ENCODE data around the gene FGFR2. TPM values are rescaled to one million over a fixed set of nuclear protein-coding genes. Genes with fewer than 3 reads are reported as not detected.

The FGFR2 gene
- polyA plus RNA-seq, 3 donors: 85.3 to 119 (median 100) TPM

DNA sequence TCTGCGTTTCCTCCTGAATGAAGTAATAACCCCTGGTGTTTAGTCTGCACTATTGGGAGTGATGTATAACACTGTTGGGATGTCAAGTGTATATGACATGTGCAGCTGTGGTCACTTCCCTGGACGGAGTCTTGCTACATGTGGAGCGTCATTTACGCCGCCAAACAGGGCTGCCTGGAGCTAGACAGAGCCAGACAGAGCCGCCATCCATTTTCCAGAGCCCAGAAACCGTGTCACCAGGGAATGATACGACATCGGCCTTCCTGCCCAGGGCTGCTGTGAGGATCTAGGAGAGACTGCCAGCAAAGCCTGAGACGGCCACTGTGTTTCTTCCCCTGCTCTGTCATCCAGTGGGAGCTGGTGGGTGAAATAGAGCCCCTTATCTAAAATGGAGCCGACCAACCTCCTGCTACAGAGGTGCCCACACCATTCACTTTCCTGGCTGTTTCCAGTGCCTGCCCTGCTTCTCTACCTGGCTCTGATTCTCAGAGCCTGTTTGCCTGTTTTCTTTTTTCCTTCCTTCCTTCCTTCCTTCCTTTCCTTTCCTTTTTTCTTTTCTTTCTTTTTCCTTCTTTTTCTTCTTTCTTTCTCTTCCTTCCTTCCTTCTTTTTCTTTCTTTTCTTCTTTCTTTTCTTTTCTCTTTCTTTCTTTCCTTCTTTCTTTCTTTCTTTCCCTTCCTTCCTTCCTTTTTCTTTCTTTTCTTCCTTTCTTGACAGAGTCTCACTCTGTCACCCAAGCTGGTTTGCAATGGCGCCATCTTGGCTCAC lies 13.3 kb upstream of the FGFR2 start:
- DNase-seq: no peak

DNA sequence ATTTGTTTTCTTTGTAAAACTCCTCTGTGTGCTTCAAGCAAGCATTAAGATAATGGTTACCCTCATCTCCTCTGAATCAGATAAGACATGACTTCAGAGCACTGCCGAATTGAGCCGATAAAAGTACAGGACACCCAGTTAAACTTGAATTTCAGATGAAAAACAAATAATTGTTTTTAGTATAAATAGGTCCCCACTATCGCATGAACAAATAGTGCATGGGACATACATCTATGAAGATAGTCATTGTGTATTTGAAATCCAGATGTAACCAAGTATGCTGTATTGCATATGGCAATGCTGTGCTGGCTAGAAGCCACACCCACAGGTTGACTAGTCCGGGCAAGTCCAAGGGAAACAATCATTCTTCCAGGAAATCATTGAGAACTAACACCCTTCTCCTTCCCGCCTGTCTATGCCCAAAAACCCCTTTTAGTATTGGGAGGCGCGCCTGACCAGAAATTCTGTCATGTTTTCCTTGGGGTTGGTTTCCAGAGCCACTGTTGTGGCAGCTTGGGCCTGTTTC lies 12.6 kb upstream of the FGFR2 start:
- DNase-seq: no peak

DNA sequence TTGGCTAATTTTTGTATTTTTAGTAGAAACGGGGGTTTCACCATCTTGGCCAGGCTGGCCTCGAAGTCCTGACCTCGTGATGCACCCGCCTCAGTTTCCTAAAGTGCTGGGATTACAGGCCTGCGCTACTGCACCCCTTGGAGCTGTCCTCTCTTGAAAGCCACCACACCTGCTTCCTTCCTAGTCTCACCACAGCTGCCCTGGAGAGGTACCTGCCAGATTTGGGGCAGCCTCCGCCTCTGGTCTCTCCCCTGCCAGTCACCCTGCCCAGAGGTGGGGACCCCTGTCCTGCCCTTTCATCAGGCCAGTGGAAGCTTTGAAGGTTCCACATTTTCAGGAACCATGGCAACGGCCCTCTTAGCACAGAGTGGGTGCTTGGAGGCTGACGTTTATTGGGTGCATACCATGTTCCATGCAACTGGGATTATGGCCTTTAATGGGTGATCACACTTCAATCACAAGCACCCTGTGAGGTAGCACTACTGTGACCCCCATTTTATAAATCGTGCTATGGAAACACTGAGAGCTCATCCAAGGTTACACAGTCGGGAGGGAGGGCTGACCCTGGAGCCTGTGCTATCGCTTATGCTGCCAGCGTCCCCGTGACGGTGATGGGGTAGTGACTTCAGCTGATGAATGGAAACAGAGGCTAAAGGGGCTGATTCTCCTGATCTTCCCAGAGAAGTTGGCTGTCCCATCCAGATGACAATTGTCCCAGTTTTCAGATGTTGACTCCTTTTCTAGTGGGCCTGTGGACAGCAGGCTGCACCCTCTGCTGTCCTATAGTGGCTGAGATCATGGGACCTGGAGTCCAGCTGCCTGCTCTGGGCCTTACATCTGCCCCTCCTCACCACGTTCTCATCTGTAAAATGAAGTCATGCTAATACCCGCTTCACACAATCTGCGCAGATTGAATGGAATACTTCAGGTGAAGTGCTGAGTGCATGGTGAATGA lies 11.5 kb upstream of the FGFR2 start:
- DNase-seq: no peak

DNA sequence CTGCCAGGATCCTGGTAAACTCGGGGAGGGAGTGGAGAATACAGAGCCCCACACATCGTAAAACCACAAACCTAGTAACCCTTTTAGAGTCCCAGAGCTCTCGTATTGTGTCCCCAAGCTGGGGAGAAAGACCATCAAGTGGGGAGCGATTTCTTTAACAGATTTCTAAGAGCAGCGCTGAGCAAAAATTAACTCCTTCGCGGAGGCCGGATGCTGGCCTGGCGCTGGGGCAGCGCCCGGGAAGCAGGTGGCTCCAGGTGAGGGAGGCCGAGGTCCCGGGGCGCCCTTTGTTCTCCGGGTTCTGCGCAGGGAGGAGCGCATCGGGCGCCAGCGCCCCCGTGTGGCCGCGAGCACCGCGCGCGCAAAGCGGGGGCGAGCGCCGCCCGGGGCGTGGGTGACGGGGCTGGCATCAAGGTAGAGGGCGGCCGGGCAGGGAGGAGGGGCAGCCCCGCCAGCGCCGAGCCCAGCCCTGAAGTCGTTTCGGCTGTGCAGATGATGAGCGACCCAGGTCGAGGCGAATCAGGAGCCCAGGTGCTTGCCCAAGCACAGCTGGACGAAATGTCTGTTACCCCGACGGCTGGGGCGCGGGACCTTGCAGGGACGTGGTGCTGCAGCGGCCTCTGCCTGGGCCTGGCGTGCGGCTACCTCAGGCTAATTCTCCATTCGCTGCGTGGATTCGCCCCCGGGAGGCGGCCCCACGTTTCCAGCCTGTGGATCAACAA lies 10.4 kb upstream of the FGFR2 start:
- DNase-seq: peak; percentile 38

DNA sequence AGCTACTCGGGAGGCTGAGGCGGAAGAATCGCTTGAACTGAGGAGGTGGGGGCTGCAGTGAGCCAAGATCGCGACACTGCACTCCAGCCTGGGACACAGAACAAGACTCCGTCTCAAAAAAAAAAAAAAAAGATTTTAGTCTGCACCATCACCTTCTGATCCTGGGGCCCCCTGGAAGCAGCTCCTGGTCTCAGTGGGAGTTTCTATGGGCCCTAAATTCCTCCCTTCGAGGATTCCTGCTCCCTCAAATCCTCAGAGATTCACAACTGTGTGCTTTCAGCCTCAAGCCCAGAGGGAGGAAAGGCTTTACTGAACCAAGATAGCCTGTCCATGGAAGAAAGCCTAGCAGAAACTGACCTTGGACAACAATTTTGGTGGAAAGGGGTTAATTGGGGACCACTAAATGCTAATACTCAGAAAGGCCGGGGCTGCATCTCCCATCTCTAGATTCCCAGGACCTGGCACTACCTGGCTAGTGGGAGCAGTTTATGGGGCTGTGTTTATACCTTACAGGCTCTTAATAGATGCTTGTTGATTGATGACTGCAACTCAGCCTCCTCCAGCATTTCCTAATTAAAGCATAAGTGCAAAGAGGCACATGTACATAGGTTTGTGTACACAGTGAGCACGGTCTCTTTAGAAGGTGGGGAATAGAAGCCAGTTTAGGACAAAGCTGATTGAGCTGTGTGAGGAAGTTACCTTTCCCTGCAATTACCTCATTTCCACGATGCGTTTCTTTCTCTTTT lies 9.2 kb upstream of the FGFR2 start:
- no peak for DNase-seq

DNA sequence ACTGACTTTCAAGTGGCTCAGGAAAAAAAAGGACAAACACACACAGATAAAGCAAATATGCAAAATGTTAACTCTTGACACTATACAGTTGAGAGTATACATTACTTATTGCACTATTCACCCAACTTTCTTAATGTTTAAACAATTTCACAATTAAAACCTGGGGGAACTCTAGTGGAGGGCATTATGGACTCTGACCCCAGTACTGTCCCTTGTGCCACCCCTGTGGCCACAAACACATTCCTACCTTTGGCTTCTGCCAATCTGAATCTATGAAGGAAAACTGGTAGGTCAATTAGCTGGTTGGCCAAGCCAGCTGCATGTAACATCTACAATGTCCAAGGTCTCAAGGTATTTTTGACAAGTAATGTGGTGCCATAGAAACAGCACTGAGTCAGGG lies 7.5 kb upstream of the FGFR2 start:
- DNase-seq: no peak

DNA sequence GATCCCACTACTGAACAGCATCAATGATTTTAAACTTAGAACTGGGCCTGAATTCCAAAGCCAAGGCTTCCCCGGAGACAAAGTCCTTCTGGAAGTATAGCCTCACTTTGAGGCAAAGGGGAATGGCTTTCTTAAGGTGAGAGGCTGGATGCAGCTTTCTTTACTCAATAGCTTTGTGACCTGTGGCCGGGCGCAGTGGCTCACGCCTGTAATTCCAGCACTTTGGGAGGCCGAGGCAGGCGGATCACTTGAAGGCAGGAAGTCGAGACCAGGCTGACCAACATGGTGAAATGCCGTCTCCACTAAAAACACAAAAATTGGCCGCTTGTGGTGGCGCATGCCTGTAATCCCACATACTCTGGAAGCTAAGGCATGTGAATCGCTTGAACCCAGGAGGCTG lies 3.2 kb upstream of the FGFR2 start:
- no peak for DNase-seq

DNA sequence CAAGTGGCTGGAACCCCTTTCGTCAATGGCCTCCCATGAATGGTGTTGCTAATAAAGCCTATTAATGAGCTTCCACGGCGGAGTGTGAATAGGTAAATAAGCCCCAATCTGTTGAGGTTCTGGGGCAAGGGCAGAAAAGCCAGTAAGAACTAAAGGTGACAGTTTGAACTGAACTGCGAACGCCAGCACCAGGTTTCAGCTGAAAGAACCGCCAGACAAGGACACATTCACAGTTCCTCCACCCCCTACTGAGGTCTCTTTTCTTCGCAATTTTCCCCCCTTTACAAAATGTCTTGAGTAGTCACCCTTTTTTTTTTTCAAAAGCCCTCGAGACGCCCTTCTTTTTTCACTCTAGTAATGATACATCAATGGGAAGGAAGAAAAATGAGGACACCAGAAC lies 2.4 kb upstream of the FGFR2 start:
- no peak for DNase-seq

DNA sequence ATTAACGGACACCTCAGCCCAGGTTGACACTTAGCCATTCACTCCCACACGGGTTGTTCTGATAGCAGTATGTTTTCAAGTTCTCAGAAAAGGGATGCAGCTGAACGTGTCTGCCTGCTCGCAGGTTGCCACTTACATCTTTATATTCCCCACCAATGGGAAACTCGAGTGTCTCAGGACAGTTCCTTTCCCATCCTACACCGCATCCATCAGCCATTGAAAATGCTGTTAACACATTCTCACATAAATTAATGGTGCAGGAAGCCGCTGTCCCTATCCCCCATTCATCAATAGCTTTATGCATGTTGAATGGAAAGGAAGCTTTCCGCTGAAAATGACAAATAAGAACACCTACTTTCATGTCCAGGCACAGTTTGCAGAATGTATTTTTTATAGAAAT lies 1.7 kb upstream of the FGFR2 start:
- no peak for DNase-seq

DNA sequence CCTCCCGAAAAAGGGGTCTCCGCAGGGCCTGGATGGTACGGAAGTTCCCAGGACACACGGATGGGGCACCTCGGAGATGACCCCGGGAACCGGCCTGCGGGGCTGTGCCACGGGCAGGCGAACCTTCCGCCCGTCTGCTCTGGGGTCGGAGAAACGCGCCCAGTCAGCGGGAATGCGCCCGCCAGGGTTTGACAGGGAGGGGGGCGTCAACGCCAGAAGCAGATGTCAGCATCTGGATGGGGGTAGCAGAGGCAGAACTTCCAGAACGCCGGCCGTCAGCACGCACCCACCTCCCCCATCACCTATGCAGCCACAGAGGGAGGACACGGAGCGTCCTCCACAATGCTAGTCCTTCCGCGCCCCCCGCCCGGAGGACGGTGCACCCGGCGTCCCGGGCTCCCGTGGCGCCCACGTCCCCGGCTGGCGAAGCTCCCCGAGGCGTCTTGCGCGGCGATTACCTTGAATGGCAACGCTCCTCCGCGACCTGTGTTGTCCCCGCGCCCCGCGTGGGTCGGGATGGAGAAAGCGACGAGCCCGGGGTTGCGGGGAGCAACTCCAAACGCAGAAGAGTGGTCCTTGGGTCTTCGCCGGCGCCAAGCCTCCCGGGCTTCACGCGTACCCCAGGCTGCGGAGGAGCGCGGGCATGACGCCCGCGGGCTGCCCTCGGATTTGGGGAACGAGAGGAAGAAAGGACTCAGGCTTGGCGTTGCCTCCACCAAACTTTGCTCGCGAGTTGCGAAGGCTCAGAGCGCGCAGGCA lies 561 bp downstream of the FGFR2 start:
- no peak for DNase-seq

DNA sequence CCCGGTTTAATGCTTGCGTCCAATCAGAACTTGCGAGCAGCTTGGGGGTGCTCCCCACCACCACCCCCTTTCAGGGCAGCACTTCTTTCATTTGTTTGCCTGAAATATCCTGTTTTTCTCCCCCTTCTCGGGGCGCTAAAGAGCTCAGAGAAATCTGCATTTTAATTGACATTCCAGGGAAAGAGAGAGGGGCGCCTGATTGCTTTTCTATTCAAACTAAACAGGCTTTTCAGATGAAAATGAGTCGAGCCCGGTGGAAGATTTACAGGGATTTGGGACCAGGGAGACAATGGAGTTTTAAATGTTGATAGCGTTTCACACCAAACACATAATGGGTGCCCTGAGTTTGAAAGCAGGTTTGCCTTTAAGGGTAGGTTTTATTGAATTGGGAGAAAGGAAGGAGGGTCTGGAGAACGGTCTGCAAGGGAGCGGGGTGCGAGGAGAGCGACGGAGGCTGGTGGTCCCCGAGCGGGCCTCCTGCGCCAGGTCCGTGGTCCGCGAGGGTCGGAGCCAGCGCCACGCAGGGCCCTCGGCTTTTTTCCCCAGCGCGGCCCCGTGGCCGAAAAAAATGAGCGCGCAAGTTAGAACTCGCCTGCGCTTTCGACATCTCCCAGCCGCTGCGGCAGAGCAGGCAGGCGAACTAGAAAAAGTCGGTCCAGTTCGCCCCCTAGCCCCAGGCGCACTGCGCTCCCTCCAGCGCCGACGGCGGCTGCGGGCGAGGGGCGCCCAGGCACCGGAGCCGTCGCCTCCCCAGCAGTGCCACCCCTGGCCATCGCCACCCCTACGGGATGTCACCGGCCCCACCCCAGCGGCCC lies 1.3 kb downstream of the FGFR2 start:
- no peak for DNase-seq

DNA sequence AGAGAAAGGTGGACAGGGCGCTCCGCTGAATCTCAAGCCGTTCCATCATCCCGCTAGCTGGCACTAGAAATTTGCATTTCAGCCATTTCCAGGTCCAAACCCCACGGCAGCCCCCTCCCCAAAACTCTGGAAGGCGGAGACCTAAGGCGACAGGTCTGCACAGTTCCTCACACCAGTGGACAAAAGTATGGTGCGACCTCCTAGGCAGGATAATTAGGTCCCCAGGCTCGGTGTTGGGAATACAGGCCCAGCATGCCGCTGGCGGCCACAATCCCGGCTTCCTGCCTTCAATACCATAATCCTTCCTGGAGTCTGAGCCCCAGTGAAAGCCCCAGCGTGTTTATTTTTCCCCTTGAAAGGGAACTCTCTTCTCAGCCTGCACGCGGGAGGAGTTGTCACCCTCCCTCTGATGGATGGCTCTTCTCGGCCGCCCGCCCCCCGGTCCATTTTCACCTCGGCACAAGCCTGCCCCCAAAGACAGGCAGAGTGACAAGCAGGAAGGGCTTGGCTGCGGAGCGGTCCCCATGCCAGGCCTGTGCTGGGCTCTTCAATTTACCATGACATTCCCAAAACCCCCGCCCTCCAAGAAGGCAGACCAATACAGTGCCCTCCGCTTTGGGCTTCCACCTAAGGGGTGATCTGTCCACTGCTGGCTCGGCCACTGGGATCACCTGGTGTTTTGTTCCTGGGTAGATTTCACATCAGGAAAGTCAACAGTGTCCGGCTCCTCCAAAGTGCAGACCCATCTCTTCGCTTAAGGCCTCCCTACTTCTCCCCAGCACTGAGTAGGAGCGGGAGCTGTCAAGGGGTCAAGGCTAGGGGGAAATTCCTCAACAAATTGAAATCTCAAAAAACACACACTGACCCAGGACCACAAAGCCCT lies 2.2 kb downstream of the FGFR2 start:
- no peak for DNase-seq

DNA sequence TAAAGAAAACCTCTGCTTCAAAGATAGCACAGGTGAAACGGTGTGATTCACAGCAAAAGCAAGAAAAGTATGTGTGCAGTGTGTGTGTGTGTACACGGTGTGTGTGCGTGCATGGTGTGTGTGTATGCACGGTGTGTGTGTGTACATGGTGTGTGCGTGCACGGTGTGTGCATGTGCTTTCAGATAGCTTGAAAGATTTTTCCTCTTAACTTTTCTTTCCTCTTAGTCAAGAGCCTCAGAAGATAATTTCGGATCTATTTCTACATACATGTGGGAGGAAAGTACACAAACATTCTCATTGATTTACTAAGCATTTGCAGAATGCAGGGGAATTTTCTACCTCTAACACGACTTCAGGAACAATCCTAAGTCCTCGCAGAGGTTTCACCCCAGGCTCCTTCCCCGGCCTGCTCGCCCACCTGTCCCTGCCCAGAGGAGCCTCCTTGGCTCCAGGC lies 2.9 kb downstream of the FGFR2 start:
- DNase-seq: no peak

DNA sequence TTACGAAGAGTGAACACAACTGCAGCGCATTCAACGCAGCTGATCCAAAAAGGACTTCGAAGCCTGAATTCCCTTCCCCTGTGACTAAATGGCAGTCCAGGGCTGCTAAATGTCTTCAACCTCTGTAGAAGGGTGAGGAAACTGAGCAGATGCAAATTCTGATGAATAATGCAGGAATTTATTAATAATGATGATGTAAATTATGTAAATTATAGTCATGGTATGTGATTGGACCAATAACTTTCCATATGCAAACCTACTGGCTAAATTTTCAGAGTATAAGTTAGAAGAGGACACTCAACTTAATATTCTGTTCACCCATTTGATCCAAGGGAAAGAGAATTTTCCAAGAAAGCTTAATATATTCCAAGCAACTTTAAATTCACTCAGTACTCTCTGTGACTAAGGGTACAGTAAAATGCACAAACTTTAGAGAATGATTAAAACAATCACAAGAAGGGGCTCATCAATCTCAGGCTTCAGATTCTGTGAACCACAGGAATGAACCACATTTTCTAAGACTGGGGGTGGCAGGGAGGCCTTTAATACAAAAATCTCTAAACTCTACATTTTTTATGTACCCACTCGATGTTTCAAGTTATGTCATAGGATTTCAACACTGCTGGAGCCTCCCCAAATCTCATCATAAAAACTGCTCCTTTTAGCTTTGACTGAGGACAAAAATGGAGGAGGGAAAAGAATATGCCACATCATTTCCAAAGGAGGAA lies 3.5 kb downstream of the FGFR2 start:
- DNase-seq: no peak

DNA sequence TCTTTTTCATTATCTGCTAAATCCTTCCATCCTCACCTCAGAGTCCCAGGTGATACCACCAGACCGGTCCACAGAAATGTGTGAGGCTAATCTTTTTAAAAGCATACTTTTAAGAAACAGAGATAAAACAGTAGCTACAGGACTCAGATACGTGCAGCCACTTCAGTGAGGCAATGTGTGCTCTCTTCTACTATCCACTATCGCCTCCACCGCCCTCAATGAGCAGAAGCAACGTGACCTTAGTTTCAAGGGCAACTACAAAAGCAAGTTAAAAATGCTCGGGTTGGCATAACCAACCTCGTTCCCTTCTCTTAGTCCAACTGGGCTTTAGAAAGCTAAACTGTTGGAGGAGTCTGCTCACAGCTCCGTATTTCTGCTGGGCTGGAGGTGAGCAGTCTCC lies 4.2 kb downstream of the FGFR2 start:
- no peak for DNase-seq

DNA sequence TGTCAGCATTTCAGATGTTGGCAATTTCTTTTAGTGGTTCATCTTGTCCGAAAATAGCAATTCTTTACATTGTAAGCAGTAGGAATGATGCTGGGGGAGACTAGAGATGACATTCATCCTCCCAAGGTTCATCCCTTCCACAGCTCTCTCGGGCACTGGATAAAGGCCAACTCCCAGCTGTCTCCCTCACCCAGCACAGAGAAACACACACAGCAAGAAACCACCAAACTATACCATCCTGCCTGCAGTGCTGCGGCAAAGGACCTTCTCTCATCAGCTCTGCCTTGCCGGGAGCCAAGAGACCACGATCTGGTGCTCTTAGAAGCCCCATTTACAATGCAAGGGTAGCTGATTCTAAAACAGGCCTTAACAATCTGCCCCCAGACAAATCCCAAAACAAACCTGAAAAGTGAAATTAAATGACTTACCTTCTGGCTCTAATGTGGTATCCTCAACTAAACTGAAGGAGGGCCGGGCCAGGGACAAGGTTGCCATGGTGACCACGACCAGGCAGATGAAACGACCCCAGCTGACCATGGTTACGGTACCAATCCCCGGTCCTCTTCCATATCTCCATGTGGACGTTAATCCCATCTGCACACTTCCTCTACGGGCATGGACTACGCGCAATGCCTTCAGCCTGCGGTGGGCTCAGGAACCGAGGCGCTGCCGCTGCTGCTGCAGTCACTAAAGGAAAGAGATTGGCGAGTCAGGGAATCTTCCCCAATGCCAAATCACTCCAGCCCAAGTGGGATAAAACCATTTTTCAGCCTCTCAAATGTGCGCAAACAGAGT lies 4.8 kb downstream of the FGFR2 start:
- DNase-seq: no peak
